Thoracic aorta (tissue), 2 donors: Measurements from ENCODE around the gene COL18A1. TPM values are rescaled to one million over a fixed set of nuclear protein-coding genes. Genes with fewer than 3 reads are reported as not detected.

Source experiments
- ATAC-seq: fragments of 150-250 bp; one replicate; pipeline ENCODE4 v1.8.0; 2017; ENCODE audit warnings: low read depth; ENCODE audit not compliant: insufficient number of reproducible peaks, low FRiP score
- DNase-seq: peaks from one replicate; pipeline ENCODE4 v3.0.0-alpha.2; 2020; ENCODE audit warnings: low spot score
- H3K27ac ChIP-seq, 2 donors: fragments of 200-600 bp; sonication (generic); 1 replicate in 1 of 2; 2 replicates in 1 of 2; pipeline ENCODE4 v1.5.1; 2016; ENCODE audit warnings: mild to moderate bottlenecking in 2 of 2, moderate library complexity in 2 of 2
- H3K27me3 ChIP-seq: fragments of 200-600 bp; sonication (generic); replicated peaks from 2 replicates; pipeline ENCODE4 v1.6.0; 2016; ENCODE audit warnings: mild to moderate bottlenecking; ENCODE audit not compliant: insufficient read depth
- H3K36me3 ChIP-seq: fragments of 200-600 bp; sonication (generic); one replicate; pipeline ENCODE4 v1.5.1; 2016
- H3K4me1 ChIP-seq, 2 donors: fragments of 200-600 bp; sonication (generic); 1 replicate in 1 of 2; 2 replicates in 1 of 2; pipeline versions ENCODE4 v1.5.1 to v1.6.0; 2016; ENCODE audit warnings: low read depth in 2 of 2, mild to moderate bottlenecking in 1 of 2; ENCODE audit not compliant: control insufficient read depth in 1 of 2
- H3K4me3 ChIP-seq: fragments of 200-600 bp; sonication (generic); 2 replicates; pipeline ENCODE4 v1.5.1; 2016; ENCODE audit warnings: mild to moderate bottlenecking
- H3K9me3 ChIP-seq: fragments of 200-600 bp; sonication (generic); 2 replicates; pipeline ENCODE4 v1.5.1; 2016
- total RNA-seq, 2 donors: library from RNA; depleted of rRNA; stranded (reverse); fragments of >200 nt; gene quantifications; one replicate each; pipeline versions ENCODE4 v1.1.0 to v1.2.3, GENCODE V29; 2016
- TF ChIP-seq, protein P1 (sequence below): fragments of 200-600 bp; sonication (generic); IDR thresholded peaks from one replicate; pipeline ENCODE4 v1.5.1; 2019; ENCODE audit warnings: antibody characterized with exemption

Gene COL18A1
- total RNA-seq, 2 donors from 2014 or later: 507 to 811 TPM

DNA sequence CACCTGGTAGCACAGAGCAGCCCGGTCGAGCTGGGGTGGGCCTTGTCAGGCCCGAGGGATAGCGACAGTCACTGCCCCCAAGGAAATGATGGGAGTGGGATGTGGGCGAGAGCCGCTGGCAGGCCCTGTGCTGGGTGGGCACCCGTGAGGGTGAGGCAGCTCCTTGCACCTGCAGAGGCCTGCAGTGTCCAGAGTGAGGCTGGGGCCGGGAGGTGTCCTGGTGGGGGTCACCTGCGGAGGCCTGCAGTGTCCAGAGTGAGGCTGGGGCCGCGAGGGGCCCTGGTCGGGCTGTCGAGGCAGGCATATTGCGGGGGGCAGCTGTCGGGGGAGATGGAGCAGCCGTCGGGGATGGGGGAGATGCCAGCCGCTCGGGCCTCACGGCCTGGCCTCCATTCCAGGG, 87.8 kb downstream of the COL18A1 start:
- no peaks in the 10 kb centered on the region for H3K9me3 ChIP-seq
- no peak overlapping the region for H3K4me3 ChIP-seq
- H3K36me3 ChIP-seq: peaks cover 72% of the 10 kb centered on the region
- no peaks in the 10 kb centered on the region for H3K4me1 ChIP-seq
- no peak overlapping the region for H3K27ac ChIP-seq
- TF ChIP-seq, protein P1, sequence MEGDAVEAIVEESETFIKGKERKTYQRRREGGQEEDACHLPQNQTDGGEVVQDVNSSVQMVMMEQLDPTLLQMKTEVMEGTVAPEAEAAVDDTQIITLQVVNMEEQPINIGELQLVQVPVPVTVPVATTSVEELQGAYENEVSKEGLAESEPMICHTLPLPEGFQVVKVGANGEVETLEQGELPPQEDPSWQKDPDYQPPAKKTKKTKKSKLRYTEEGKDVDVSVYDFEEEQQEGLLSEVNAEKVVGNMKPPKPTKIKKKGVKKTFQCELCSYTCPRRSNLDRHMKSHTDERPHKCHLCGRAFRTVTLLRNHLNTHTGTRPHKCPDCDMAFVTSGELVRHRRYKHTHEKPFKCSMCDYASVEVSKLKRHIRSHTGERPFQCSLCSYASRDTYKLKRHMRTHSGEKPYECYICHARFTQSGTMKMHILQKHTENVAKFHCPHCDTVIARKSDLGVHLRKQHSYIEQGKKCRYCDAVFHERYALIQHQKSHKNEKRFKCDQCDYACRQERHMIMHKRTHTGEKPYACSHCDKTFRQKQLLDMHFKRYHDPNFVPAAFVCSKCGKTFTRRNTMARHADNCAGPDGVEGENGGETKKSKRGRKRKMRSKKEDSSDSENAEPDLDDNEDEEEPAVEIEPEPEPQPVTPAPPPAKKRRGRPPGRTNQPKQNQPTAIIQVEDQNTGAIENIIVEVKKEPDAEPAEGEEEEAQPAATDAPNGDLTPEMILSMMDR: no peak
- no peak for ATAC-seq
- no peaks in the 10 kb centered on the region for H3K27me3 ChIP-seq
- no peak for DNase-seq

DNA sequence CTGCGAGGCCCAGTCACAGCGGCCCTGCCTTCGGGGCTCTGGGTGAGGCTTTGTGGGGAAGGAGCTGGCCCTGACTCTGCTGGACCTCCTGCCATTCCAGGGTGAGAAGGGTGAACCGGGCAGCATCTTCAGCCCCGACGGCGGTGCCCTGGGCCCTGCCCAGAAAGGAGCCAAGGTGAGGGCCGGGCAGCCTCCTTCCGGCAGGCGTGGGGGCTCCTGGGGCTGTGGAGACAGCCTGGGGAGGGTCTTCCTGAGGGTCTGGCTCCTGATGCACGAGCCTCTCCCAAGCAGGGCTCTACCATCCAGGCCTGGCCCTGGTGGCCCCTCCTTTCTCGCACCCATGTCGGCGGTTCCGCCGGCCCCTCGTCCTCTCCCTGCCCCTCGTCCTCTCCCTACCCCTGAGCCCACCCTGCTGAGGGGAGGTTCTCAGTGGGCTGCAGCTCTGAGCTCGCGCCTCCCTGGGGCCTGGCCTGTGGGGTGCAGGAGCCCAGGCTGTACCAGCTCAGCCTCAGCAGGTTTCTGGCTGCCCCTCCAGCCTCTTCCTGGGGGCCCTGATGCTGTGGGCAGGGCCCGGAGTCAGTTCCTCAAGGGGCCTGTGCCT, 88.5 kb downstream of the COL18A1 start:
- TF ChIP-seq, protein P1: no peak
- ATAC-seq (no peak), DNase-seq (no peak)
- H3K27me3 ChIP-seq: no peaks in the 10 kb centered on the region
- no peaks in the 10 kb centered on the region for H3K9me3 ChIP-seq
- H3K36me3 ChIP-seq: peaks cover 71% of the 10 kb centered on the region
- no peaks in the 10 kb centered on the region for H3K4me1 ChIP-seq
- H3K4me3 ChIP-seq: no peak overlapping the region
- H3K27ac ChIP-seq: no peak overlapping the region

DNA sequence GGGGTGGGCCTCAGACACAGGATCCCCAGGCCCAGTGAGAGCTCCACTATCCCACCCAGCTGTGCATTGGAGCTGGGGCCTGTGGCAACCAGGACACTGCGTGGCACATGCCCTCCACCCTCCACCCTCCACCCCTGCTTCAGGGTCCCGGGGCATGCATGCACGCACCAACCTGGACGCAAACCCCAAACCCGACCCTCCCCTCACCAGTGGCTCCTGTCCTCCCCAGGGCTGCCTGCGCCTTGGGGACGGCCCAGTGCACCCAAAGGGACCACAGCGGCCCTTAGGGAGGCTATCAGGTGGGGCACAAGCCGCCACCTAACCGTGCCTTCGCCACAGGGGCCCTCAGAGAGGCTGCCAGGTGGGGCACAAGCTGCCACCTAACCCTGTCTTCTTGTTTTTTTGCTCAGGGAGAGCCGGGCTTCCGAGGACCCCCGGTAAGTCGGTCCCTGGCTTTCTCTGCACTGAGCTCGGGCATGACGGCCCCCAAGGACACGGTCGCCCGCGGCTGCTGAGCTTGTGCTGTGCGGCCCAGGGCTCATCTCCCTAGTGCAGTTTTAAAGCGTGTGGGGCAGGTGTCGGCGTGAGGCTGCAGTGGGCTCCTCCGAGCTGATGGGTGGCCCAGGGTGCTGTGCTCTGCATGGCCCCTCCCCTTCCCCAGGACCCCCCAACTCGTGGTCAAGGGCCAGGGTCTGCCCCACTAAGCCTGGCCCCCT, 89.3 kb downstream of the COL18A1 start:
- peaks cover 77% of the 10 kb centered on the region for H3K36me3 ChIP-seq
- ATAC-seq (no peak), DNase-seq (no peak)
- TF ChIP-seq, protein P1: no peak
- no peak overlapping the region for H3K4me3 ChIP-seq
- no peaks in the 10 kb centered on the region for H3K4me1 ChIP-seq
- no peaks in the 10 kb centered on the region for H3K9me3 ChIP-seq
- H3K27me3 ChIP-seq: no peaks in the 10 kb centered on the region
- H3K27ac ChIP-seq: no peak overlapping the region

DNA sequence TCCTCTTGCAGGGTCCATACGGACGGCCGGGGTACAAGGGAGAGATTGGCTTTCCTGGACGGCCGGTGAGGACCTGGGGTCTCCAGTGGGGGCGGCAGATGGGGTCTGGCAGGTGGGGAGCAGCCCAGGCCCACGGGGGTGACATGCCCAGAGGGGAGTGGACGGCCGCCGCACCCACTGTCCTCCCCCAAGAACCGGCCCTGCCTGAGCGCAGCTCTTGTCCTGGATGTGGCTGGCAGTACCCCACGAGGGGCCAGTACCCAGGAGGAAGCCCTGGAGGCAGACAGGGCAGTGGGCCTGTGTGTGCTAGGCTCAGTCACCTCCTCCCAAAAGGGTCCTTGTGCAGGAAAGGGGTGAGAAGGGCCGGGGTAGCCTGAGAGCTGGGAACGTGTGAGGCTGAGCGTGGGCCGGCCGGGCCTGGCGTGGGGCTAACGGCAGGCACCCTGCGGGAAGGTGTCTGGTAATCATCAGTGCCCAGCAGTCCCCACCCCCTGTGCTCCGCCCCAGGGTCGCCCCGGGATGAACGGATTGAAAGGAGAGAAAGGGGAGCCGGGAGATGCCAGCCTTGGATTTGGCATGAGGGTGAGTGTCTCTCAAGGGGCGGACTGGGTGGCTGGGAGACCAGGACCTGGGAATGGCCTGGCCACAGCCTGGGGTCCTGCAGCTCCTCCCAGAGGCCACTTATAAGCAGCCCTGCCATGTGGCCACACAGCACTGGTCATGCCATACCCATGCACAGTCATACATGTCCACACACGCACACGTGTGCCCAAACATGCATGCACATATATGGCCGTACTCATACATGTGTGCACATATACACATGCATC, 90.1 kb downstream of the COL18A1 start:
- no peaks in the 10 kb centered on the region for H3K9me3 ChIP-seq
- H3K4me3 ChIP-seq: no peak overlapping the region
- H3K36me3 ChIP-seq: peaks cover 79% of the 10 kb centered on the region
- no peak overlapping the region for H3K27ac ChIP-seq
- no peaks in the 10 kb centered on the region for H3K27me3 ChIP-seq
- H3K4me1 ChIP-seq: no peaks in the 10 kb centered on the region
- no peak for DNase-seq
- ATAC-seq: no peak
- TF ChIP-seq, protein P1: no peak
